ENCODE measurements around the gene PARN. TPM values are rescaled to one million over a fixed set of nuclear protein-coding genes. Genes with fewer than 3 reads are reported as not detected.

PARN gene
- total and polyA plus RNA-seq, 2 of the 4 experiments (the other 2 are of a cell fraction): 24.6 to 25.1 TPM

DNA sequence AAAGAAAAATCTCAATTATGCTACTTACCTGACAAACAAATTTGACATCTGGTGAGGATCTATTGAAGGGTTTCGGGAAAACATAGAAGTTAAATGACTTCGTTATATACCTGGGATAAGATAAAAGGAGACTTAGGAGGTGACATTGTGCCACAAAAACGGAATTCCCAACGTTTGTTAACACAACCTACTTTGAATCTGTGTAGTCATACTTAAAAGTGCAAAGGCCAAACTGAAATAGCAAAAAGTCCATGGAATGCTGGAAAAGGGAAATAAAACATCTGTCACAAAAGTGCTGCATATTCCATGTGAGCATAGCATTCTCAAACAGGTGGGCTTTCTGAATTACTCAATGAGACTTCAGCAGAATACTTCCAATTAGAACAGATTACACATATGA, 3.0 kb downstream of the PARN start:
- Histone ChIP-seq H2BK5ac (ENCODE audit: low read depth, low read length, poor library complexity, severe bottlenecking) (no peak overlapping the region), H2AK9ac (replicated peaks; ENCODE audit: low read depth, low read length, poor library complexity) (no peak overlapping the region), H4K91ac (ENCODE audit: insufficient read depth, low read depth, low read length) (no peak overlapping the region), H3K27me3 (ENCODE audit: control insufficient read depth, insufficient read depth, low read length) (no peaks in the 10 kb centered on the region), H3K9ac (ENCODE audit: low read depth, low read length) (no peak overlapping the region), H3K27ac (ENCODE audit: insufficient read depth, low read length) (no peak overlapping the region), H3K9me1 (ENCODE audit: insufficient read depth, low read length) (no peaks in the 10 kb centered on the region; the same call in 1 of the 2 replicates), H3K4me2 (ENCODE audit: low read depth, low read length) (no peak overlapping the region), H3K56ac (ENCODE audit: extremely low read depth, insufficient read depth, low read length) (no peak overlapping the region), H2BK20ac (ENCODE audit: low read depth, low read length) (no peak overlapping the region), H3K18ac (ENCODE audit: low read depth, low read length) (no peak overlapping the region), H3K14ac (replicated peaks; ENCODE audit: low read depth, low read length) (no peak overlapping the region), H3K23ac (ENCODE audit: low read depth, low read length) (no peak overlapping the region), H3K4ac (ENCODE audit: low read depth, low read length) (no peak overlapping the region), H2BK15ac (ENCODE audit: low read depth, low read length) (no peak overlapping the region), H2BK120ac (ENCODE audit: low read depth, low read length) (no peak overlapping the region), H3K79me1 (ENCODE audit: low read depth in 1 of 2, low read length in 2 of 2) (peaks cover 13 to 22% of the 10 kb centered on the region in 2 experiments), H2AFZ (replicated peaks; ENCODE audit: low read length, poor library complexity) (no peak overlapping the region), H3K36me3 (ENCODE audit: control insufficient read depth, insufficient read depth, low read length) (peaks cover 21% of the 10 kb centered on the region), H2AK5ac (ENCODE audit: low read depth, low read length) (no peak overlapping the region), H3K4me3 (ENCODE audit: insufficient read depth, low read depth, low read length) (no peak overlapping the region), H3K9me3 (ENCODE audit: control insufficient read depth, insufficient read depth, low read length) (no peaks in the 10 kb centered on the region), H4K5ac (ENCODE audit: low read depth, low read length) (no peak overlapping the region), H3K4me1 (ENCODE audit: control insufficient read depth, insufficient read depth, low read length) (peaks cover 4% of the 10 kb centered on the region), H4K8ac (ENCODE audit: low read depth in 2 of 2, low read length in 2 of 2) (no peak overlapping the region), H4K20me1 (ENCODE audit: insufficient read depth, low read length) (no peaks in the 10 kb centered on the region)
- POLR2A ChIA-PET (ENCODE audit: unreplicated experiment): interaction anchor here (0.7 kb wide), 1 partner anchor 882 kb away, joined by 3 read pairs; no protein-coding TSS in a partner anchor
- intact Hi-C loops (cut with micrococcal nuclease): no loop called here
- TF ChIP-seq, protein P1, sequence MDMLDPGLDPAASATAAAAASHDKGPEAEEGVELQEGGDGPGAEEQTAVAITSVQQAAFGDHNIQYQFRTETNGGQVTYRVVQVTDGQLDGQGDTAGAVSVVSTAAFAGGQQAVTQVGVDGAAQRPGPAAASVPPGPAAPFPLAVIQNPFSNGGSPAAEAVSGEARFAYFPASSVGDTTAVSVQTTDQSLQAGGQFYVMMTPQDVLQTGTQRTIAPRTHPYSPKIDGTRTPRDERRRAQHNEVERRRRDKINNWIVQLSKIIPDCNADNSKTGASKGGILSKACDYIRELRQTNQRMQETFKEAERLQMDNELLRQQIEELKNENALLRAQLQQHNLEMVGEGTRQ (IDR thresholded peaks at IDR 0.05; ENCODE audit: low read depth, low read length): no peak
- TF ChIP-seq SMC3 (IDR thresholded peaks at IDR 0.05; ENCODE audit: low read depth, low read length) (no peak), MXI1 (IDR thresholded peaks at IDR 0.05; ENCODE audit: borderline replicate concordance, low read depth, low read length) (no peak), RFX5 (IDR thresholded peaks at IDR 0.05; ENCODE audit: low read depth, low read length) (no peak), RAD21 (IDR thresholded peaks at IDR 0.05; ENCODE audit: low read length) (no peak), CEBPB (IDR thresholded peaks at IDR 0.05; ENCODE audit: low read depth, low read length) (no peak), NFE2L2 (IDR thresholded peaks at IDR 0.05; ENCODE audit: low read depth, low read length) (no peak), FOS (IDR thresholded peaks at IDR 0.05; ENCODE audit: low read depth, low read length) (no peak), RCOR1 (IDR thresholded peaks at IDR 0.05; ENCODE audit: insufficient replicate concordance, low read length) (no peak), MAZ (IDR thresholded peaks at IDR 0.05; ENCODE audit: borderline replicate concordance, low read depth, low read length) (no peak)
- CTCF ChIA-PET: no interaction called here
- dilution Hi-C loops (cut with HindIII; ENCODE audit: low sequenced_read_pairs, unreplicated experiment): no loop called here
- no TSS peak for BruUV-seq (replicated peaks)
- in situ Hi-C loops (cut with MboI; ENCODE audit: low sequenced_read_pairs): loop anchor here (25.0 kb wide), 1 partner anchor 335 kb away; no protein-coding TSS in a partner anchor
- ATAC-seq (ENCODE audit: low read depth) (no peak), DNase-seq (no peak)
- 92% methylated on average over 2 of the region's 4 CpGs; no CpG with 5 or more reads in 1 of the 2 experiments for WGBS, 2 experiments (ENCODE audit: extremely low coverage in 2 of 2, insufficient read length in 1 of 2)
